ENCODE measurements around the gene GCK.

GCK gene

GRCh38 chr7:44229546-44230105 is 40.4 kb upstream of the GCK start:
- H3K9ac ChIP-seq (ENCODE audit: low read length): no peak overlapping the region
- H4K8ac ChIP-seq (ENCODE audit: low read depth, low read length): no peak overlapping the region
- H3K18ac ChIP-seq (ENCODE audit: low read length): no peak overlapping the region
- H3K4me2 ChIP-seq (ENCODE audit: low read length): no peak overlapping the region
- H3K27ac ChIP-seq (ENCODE audit: low read depth, low read length): no peak overlapping the region
- no peak overlapping the region for H2BK15ac ChIP-seq (replicated peaks; ENCODE audit: low read depth)
- no peak for DNase-seq
- no peaks in the 10 kb centered on the region for H3K36me3 ChIP-seq (ENCODE audit: control insufficient read depth, insufficient read depth, low read length)
- no CpG with 5 or more reads among the region's 11 CpGs for WGBS (ENCODE audit: extremely low coverage, insufficient coverage, low lambda C conversion rate)
- no peaks in the 10 kb centered on the region for H3K79me2 ChIP-seq (ENCODE audit: control insufficient read depth, insufficient read depth, low read length)
- no peaks in the 10 kb centered on the region for H3K4me1 ChIP-seq (ENCODE audit: control insufficient read depth, low read depth, low read length)
- no peak overlapping the region for H3K4ac ChIP-seq (ENCODE audit: low read depth, low read length)
- H2BK5ac ChIP-seq (ENCODE audit: low read length): no peak overlapping the region
- H4K5ac ChIP-seq (ENCODE audit: low read length): no peak overlapping the region
- no peak overlapping the region for H2AK5ac ChIP-seq (ENCODE audit: low read length)
- H2BK120ac ChIP-seq (ENCODE audit: low read depth, low read length): no peak overlapping the region
- H3K27me3 ChIP-seq (ENCODE audit: insufficient read depth, low read length, poor library complexity): no peaks in the 10 kb centered on the region
- no peak overlapping the region for H3K23ac ChIP-seq (ENCODE audit: low read length)
- no peak overlapping the region for H3K4me3 ChIP-seq (ENCODE audit: low read length)
- no peak overlapping the region for H3K56ac ChIP-seq (ENCODE audit: low read length)
- no peaks in the 10 kb centered on the region for H3K79me1 ChIP-seq (ENCODE audit: low read length)

- Histone ChIP-seq H3K56ac (ENCODE audit: low read length) (no peak overlapping the region), H3K36me3 (ENCODE audit: control insufficient read depth, insufficient read depth, low read length) (no peaks in the 10 kb centered on the region), H3K4ac (ENCODE audit: low read depth, low read length) (no peak overlapping the region), H2AK5ac (ENCODE audit: low read length) (no peak overlapping the region), H3K4me3 (ENCODE audit: low read length) (no peak overlapping the region), H4K5ac (ENCODE audit: low read length) (no peak overlapping the region), H2BK15ac (replicated peaks; ENCODE audit: low read depth) (no peak overlapping the region), H3K27ac (ENCODE audit: low read depth, low read length) (no peak overlapping the region), H3K79me1 (ENCODE audit: low read length) (no peaks in the 10 kb centered on the region), H2BK5ac (ENCODE audit: low read length) (no peak overlapping the region), H3K27me3 (ENCODE audit: insufficient read depth, low read length, poor library complexity) (no peaks in the 10 kb centered on the region), H3K4me1 (ENCODE audit: control insufficient read depth, low read depth, low read length) (no peaks in the 10 kb centered on the region), H3K18ac (ENCODE audit: low read length) (no peak overlapping the region), H3K4me2 (ENCODE audit: low read length) (no peak overlapping the region), H3K79me2 (ENCODE audit: control insufficient read depth, insufficient read depth, low read length) (no peaks in the 10 kb centered on the region), H3K23ac (ENCODE audit: low read length) (no peak overlapping the region), H2BK120ac (ENCODE audit: low read depth, low read length) (no peak overlapping the region), H3K9ac (ENCODE audit: low read length) (no peak overlapping the region), H4K8ac (ENCODE audit: low read depth, low read length) (no peak overlapping the region)
- DNase-seq: no peak
- no CpG with 5 or more reads among the region's 29 CpGs for WGBS (ENCODE audit: extremely low coverage, insufficient coverage, low lambda C conversion rate)
These were observed 39.5 kb upstream of the GCK start for GRCh38 chr7:44228571-44229350.

DNA sequence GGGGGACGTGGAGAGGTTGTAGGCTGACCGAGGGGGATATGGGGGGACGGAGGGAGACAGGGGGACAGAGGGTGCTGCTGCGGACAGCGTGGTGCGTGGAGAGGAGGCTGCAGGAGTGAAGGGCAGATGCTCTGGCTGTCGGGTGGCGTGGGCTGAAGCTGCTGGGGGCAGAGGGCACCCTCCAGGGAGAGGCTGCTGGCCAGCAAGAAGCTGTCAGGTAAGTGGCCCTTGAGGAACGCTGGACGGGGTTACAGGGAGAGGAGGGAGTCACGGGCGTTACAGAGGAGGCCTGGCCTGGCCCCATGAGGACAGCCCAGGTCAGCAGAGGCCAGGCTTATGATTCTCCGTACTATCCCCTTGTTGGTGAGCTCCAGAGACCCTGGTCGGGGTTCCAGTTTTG is 38.7 kb upstream of the GCK start:
- Histone ChIP-seq H3K4me3 (ENCODE audit: low read length) (no peak overlapping the region), H2BK120ac (ENCODE audit: low read depth, low read length) (no peak overlapping the region), H3K79me1 (ENCODE audit: low read length) (no peaks in the 10 kb centered on the region), H3K56ac (ENCODE audit: low read length) (no peak overlapping the region), H3K79me2 (ENCODE audit: control insufficient read depth, insufficient read depth, low read length) (no peaks in the 10 kb centered on the region), H3K18ac (ENCODE audit: low read length) (no peak overlapping the region), H2BK5ac (ENCODE audit: low read length) (no peak overlapping the region), H3K36me3 (ENCODE audit: control insufficient read depth, insufficient read depth, low read length) (no peaks in the 10 kb centered on the region), H3K9ac (ENCODE audit: low read length) (no peak overlapping the region), H3K4me2 (ENCODE audit: low read length) (no peak overlapping the region), H3K27me3 (ENCODE audit: insufficient read depth, low read length, poor library complexity) (no peaks in the 10 kb centered on the region), H3K27ac (ENCODE audit: low read depth, low read length) (no peak overlapping the region), H3K23ac (ENCODE audit: low read length) (no peak overlapping the region), H4K5ac (ENCODE audit: low read length) (no peak overlapping the region), H3K4ac (ENCODE audit: low read depth, low read length) (no peak overlapping the region), H4K8ac (ENCODE audit: low read depth, low read length) (no peak overlapping the region), H3K4me1 (ENCODE audit: control insufficient read depth, low read depth, low read length) (no peaks in the 10 kb centered on the region), H2BK15ac (replicated peaks; ENCODE audit: low read depth) (no peak overlapping the region), H2AK5ac (ENCODE audit: low read length) (no peak overlapping the region)
- no CpG with 5 or more reads among the region's 14 CpGs for WGBS (ENCODE audit: extremely low coverage, insufficient coverage, low lambda C conversion rate)
- no peak for DNase-seq

GRCh38 chr7:44226396-44226753 is 37.1 kb upstream of the GCK start:
- no peak overlapping the region for H3K4ac ChIP-seq (ENCODE audit: low read depth, low read length)
- H3K36me3 ChIP-seq (ENCODE audit: control insufficient read depth, insufficient read depth, low read length): no peaks in the 10 kb centered on the region
- no peak overlapping the region for H3K23ac ChIP-seq (ENCODE audit: low read length)
- H2BK15ac ChIP-seq (replicated peaks; ENCODE audit: low read depth): no peak overlapping the region
- H2AK5ac ChIP-seq (ENCODE audit: low read length): no peak overlapping the region
- H3K56ac ChIP-seq (ENCODE audit: low read length): no peak overlapping the region
- no peak overlapping the region for H3K9ac ChIP-seq (ENCODE audit: low read length)
- no peak overlapping the region for H3K4me2 ChIP-seq (ENCODE audit: low read length)
- H3K27me3 ChIP-seq (ENCODE audit: insufficient read depth, low read length, poor library complexity): no peaks in the 10 kb centered on the region
- no peak overlapping the region for H4K8ac ChIP-seq (ENCODE audit: low read depth, low read length)
- H3K4me3 ChIP-seq (ENCODE audit: low read length): no peak overlapping the region
- no peak overlapping the region for H2BK5ac ChIP-seq (ENCODE audit: low read length)
- H3K4me1 ChIP-seq (ENCODE audit: control insufficient read depth, low read depth, low read length): no peaks in the 10 kb centered on the region
- no CpG with 5 or more reads among the region's 17 CpGs for WGBS (ENCODE audit: extremely low coverage, insufficient coverage, low lambda C conversion rate)
- no peak overlapping the region for H3K18ac ChIP-seq (ENCODE audit: low read length)
- H2BK120ac ChIP-seq (ENCODE audit: low read depth, low read length): no peak overlapping the region
- H3K79me1 ChIP-seq (ENCODE audit: low read length): no peaks in the 10 kb centered on the region
- no peak overlapping the region for H3K27ac ChIP-seq (ENCODE audit: low read depth, low read length)
- no peaks in the 10 kb centered on the region for H3K79me2 ChIP-seq (ENCODE audit: control insufficient read depth, insufficient read depth, low read length)
- DNase-seq: no peak
- no peak overlapping the region for H4K5ac ChIP-seq (ENCODE audit: low read length)

- Histone ChIP-seq H4K8ac (ENCODE audit: low read depth, low read length) (no peak overlapping the region), H2BK5ac (ENCODE audit: low read length) (no peak overlapping the region), H3K79me2 (ENCODE audit: control insufficient read depth, insufficient read depth, low read length) (no peaks in the 10 kb centered on the region), H3K4me3 (ENCODE audit: low read length) (no peak overlapping the region), H3K23ac (ENCODE audit: low read length) (no peak overlapping the region), H4K5ac (ENCODE audit: low read length) (no peak overlapping the region), H3K79me1 (ENCODE audit: low read length) (no peaks in the 10 kb centered on the region), H3K18ac (ENCODE audit: low read length) (no peak overlapping the region), H3K27me3 (ENCODE audit: insufficient read depth, low read length, poor library complexity) (no peaks in the 10 kb centered on the region), H2BK120ac (ENCODE audit: low read depth, low read length) (no peak overlapping the region), H3K9ac (ENCODE audit: low read length) (no peak overlapping the region), H3K4ac (ENCODE audit: low read depth, low read length) (no peak overlapping the region), H3K36me3 (ENCODE audit: control insufficient read depth, insufficient read depth, low read length) (no peaks in the 10 kb centered on the region), H3K56ac (ENCODE audit: low read length) (no peak overlapping the region), H2AK5ac (ENCODE audit: low read length) (no peak overlapping the region), H3K27ac (ENCODE audit: low read depth, low read length) (no peak overlapping the region), H2BK15ac (replicated peaks; ENCODE audit: low read depth) (no peak overlapping the region), H3K4me2 (ENCODE audit: low read length) (no peak overlapping the region), H3K4me1 (ENCODE audit: control insufficient read depth, low read depth, low read length) (no peaks in the 10 kb centered on the region)
- no CpG with 5 or more reads among the region's 26 CpGs for WGBS (ENCODE audit: extremely low coverage, insufficient coverage, low lambda C conversion rate)
- DNase-seq: no peak
These were observed 36.5 kb upstream of the GCK start for GRCh38 chr7:44225566-44226395.

Measured in mesendoderm (in vitro differentiated cells).